Fibroblast of mammary gland (primary cell): ENCODE measurements around the gene GLB1L2.
A peak's percentile ranks its signal among the peaks of the same experiment; 100 is the strongest.

Source experiments
- DNase-seq: peaks from one replicate; pipeline ENCODE4 v3.0.0-alpha.2; 2010; ENCODE audit warnings: low read depth
- H3K4me3 ChIP-seq: 2 replicates; pipeline ENCODE4 v1.5.1; 2011; ENCODE audit warnings: low read depth, mild to moderate bottlenecking, low read length, moderate library complexity; ENCODE audit not compliant: control insufficient read depth
- CTCF ChIP-seq: conservative IDR thresholded peaks from 2 replicates; pipeline ENCODE4 v1.5.1; 2011; ENCODE audit warnings: low read depth, low read length, inconsistent platforms; ENCODE audit not compliant: control insufficient read depth, insufficient read depth

GLB1L2 gene

GRCh38 chr11:134322553-134322952, 9.2 kb upstream of the GLB1L2 start:
- H3K4me3 ChIP-seq, result no peak overlapping the region
- DNase-seq, result no peak
- TF ChIP-seq CTCF, result no peak

GRCh38 chr11:134328433-134328832, 3.4 kb upstream of the GLB1L2 start:
- no peak for TF ChIP-seq CTCF
- no peak for DNase-seq

GRCh38 chr11:134330611-134331353, 1.0 kb upstream of the GLB1L2 start:
- no peak for TF ChIP-seq CTCF
- no peak overlapping the region for H3K4me3 ChIP-seq
- DNase-seq, result no peak

More at GRCh38 chr11:134328433-134328832, 3.4 kb upstream of the GLB1L2 start:
- H3K4me3 ChIP-seq, result no peak overlapping the region

GRCh38 chr11:134332189-134332631, 422 bp downstream of the GLB1L2 start:
- TF ChIP-seq CTCF, result no peak
- no peak for DNase-seq
- H3K4me3 ChIP-seq, result no peak overlapping the region

GRCh38 chr11:134332782-134333181, 994 bp downstream of the GLB1L2 start:
- DNase-seq, result no peak
- H3K4me3 ChIP-seq, result no peak overlapping the region
- TF ChIP-seq CTCF, result no peak

- no peak overlapping the region for H3K4me3 ChIP-seq
- no peak for TF ChIP-seq CTCF
- DNase-seq, result peak; percentile 18
Observed at GRCh38 chr11:134333312-134333711, 1.5 kb downstream of the GLB1L2 start.
